Astrocyte (in vitro differentiated cells and primary cell): Measurements from ENCODE around the gene SERTAD4.

Experiments
- CTCF ChIP-seq: IDR thresholded peaks from 2 replicates; pipeline ENCODE4 v1.5.1; 2011; ENCODE audit warnings: low read depth, mild to moderate bottlenecking, inconsistent platforms, low read length, moderate library complexity; ENCODE audit not compliant: insufficient read depth
- EZH2 ChIP-seq: IDR thresholded peaks from 2 replicates; pipeline ENCODE4 v1.6.1; 2012; ENCODE audit warnings: mild to moderate bottlenecking, low read length, inconsistent platforms; ENCODE audit not compliant: insufficient read depth

- TF ChIP-seq CTCF, result no peak
- TF ChIP-seq EZH2, result no peak
Measured at GRCh38 chr1:210236840-210237409, 4.3 kb downstream of the SERTAD4 start.
